HL-60/S4 treated with phorbol 12-myristate 13-acetate at 8.2 ng/mL for 4 days and 3 days (cell line): Measurements from ENCODE around the gene ARHGAP26.

Experiments
- in situ Hi-C: fragments of 300-500 bp; cut with MboI; formaldehyde crosslinking; loops from 2 replicates; pipeline ENCODE4 v1.15.0; 2022; ENCODE audit warnings: low sequenced_read_pairs

ARHGAP26 gene

GRCh38 chr5:142998316-142999020 is 228.3 kb downstream of the ARHGAP26 start:
- in situ Hi-C loops: no loop called here

GRCh38 chr5:143000551-143000950 is 230.4 kb downstream of the ARHGAP26 start:
- in situ Hi-C loops: loop anchor here (10.0 to 25.0 kb wide), 2 partner anchors 66 to 812 kb away; partner anchors contain the start of gene HMHB1

GRCh38 chr5:143001764-143002351 is 231.7 kb downstream of the ARHGAP26 start:
- in situ Hi-C loops: loop anchor here (10.0 to 25.0 kb wide), 2 partner anchors 67 to 810 kb away; partner anchors contain the start of gene HMHB1

GRCh38 chr5:143002459-143003327 is 232.5 kb downstream of the ARHGAP26 start:
- in situ Hi-C loops: loop anchor here (10.0 to 25.0 kb wide), 2 partner anchors 68 to 810 kb away; partner anchors contain the start of gene HMHB1

GRCh38 chr5:143003328-143003636 is 233.1 kb downstream of the ARHGAP26 start:
- in situ Hi-C loops: loop anchor here (10.0 to 25.0 kb wide), 2 partner anchors 68 to 809 kb away; partner anchors contain the start of gene HMHB1

GRCh38 chr5:143004361-143005145 is 234.4 kb downstream of the ARHGAP26 start:
- in situ Hi-C loops: loop anchor here (10.0 to 25.0 kb wide), 2 partner anchors 70 to 808 kb away; partner anchors contain the start of gene HMHB1

GRCh38 chr5:143006501-143006900 is 236.3 kb downstream of the ARHGAP26 start:
- in situ Hi-C loops: loop anchor here (10.0 to 25.0 kb wide), 2 partner anchors 72 to 806 kb away; partner anchors contain the start of gene HMHB1

GRCh38 chr5:143008032-143008431 is 237.9 kb downstream of the ARHGAP26 start:
- in situ Hi-C loops: loop anchor here (10.0 to 25.0 kb wide), 2 partner anchors 73 to 804 kb away; partner anchors contain the start of gene HMHB1

- in situ Hi-C loops: loop anchor here (10.0 to 25.0 kb wide), 2 partner anchors 74 to 803 kb away; partner anchors contain the start of gene HMHB1
Observed at GRCh38 chr5:143008809-143009521, 238.8 kb downstream of the ARHGAP26 start.

GRCh38 chr5:143010351-143010750 is 240.2 kb downstream of the ARHGAP26 start:
- in situ Hi-C loops: loop anchor here (25.0 kb wide), 1 partner anchor 802 kb away; the partner anchor contains the start of gene HMHB1

- in situ Hi-C loops: loop anchor here (25.0 kb wide), 1 partner anchor 801 kb away; the partner anchor contains the start of gene HMHB1
Observed at GRCh38 chr5:143011585-143011984, 241.4 kb downstream of the ARHGAP26 start.

- in situ Hi-C loops: loop anchor here (25.0 kb wide), 1 partner anchor 799 kb away; the partner anchor contains the start of gene HMHB1
Observed at GRCh38 chr5:143013176-143013891, 243.2 kb downstream of the ARHGAP26 start.

GRCh38 chr5:143014017-143014651 is 244.0 kb downstream of the ARHGAP26 start:
- in situ Hi-C loops: loop anchor here (25.0 kb wide), 1 partner anchor 798 kb away; the partner anchor contains the start of gene HMHB1

- in situ Hi-C loops: loop anchor here (25.0 kb wide), 1 partner anchor 795 kb away; the partner anchor contains the start of gene HMHB1
Observed at GRCh38 chr5:143016777-143017516, 246.8 kb downstream of the ARHGAP26 start.

- in situ Hi-C loops: loop anchor here (25.0 kb wide), 1 partner anchor 795 kb away; the partner anchor contains the start of gene HMHB1
Observed at GRCh38 chr5:143017541-143017940, 247.4 kb downstream of the ARHGAP26 start.

- in situ Hi-C loops: loop anchor here (25.0 kb wide), 1 partner anchor 794 kb away; the partner anchor contains the start of gene HMHB1
Observed at GRCh38 chr5:143017992-143018391, 247.8 kb downstream of the ARHGAP26 start.

GRCh38 chr5:143019157-143019556 is 249.0 kb downstream of the ARHGAP26 start:
- in situ Hi-C loops: loop anchor here (25.0 kb wide), 1 partner anchor 793 kb away; the partner anchor contains the start of gene HMHB1
